CD4-positive, CD25-positive, alpha-beta regulatory T cell (primary cell): ENCODE measurements around the gene TEC. TPM values are rescaled to one million over a fixed set of nuclear protein-coding genes. Genes with fewer than 3 reads are reported as not detected.
"Not testable (repeated sequence)": the region's sequence is repeated elsewhere in the genome, so short reads cannot be mapped to it uniquely, and the experiment has no call there.

ENCODE experiments used
- ATAC-seq, 2 donors: fragments of 150-1000 bp; cut with Tn5 transposase; one replicate each; pipeline ENCODE4 v1.10.0; 2021; ENCODE audit warnings: low read depth in 2 of 2, moderate number of reproducible peaks in 2 of 2, moderate library complexity in 1 of 2
- DNase-seq, 3 donors: peaks; one replicate each; pipeline versions ENCODE4 v3.0.0 to v3.0.0-alpha.2; 2012 to 2022; ENCODE audit warnings: mixed read lengths in 1 of 3
- H3K27ac ChIP-seq: one replicate; pipeline ENCODE4 v1.7.0; 2013; ENCODE audit warnings: mild to moderate bottlenecking, low read length; ENCODE audit not compliant: insufficient read depth, poor library complexity, severe bottlenecking
- H3K27me3 ChIP-seq: one replicate; pipeline ENCODE4 v1.7.0; 2013; ENCODE audit warnings: low read length; ENCODE audit not compliant: control insufficient read depth, insufficient read depth
- H3K36me3 ChIP-seq: one replicate; pipeline ENCODE4 v1.7.0; 2013; ENCODE audit warnings: mild to moderate bottlenecking, low read length, moderate library complexity; ENCODE audit not compliant: control insufficient read depth, insufficient read depth
- H3K4me1 ChIP-seq: 2 replicates; pipeline ENCODE4 v1.7.0; 2013; ENCODE audit warnings: mild to moderate bottlenecking, low read length; ENCODE audit not compliant: insufficient read depth, control insufficient read depth, poor library complexity, severe bottlenecking
- H3K4me3 ChIP-seq: one replicate; pipeline ENCODE4 v1.7.0; 2013; ENCODE audit warnings: low read depth, mild to moderate bottlenecking, low read length, moderate library complexity
- H3K9me3 ChIP-seq, 2 experiments: 1 replicate in 1 of 2; 2 replicates in 1 of 2; pipeline ENCODE4 v1.7.0; 2013; ENCODE audit warnings: low read length in 2 of 2, mild to moderate bottlenecking in 1 of 2, moderate library complexity in 1 of 2; ENCODE audit not compliant: control insufficient read depth in 2 of 2
- H3K27ac Mint-ChIP-seq, 3 donors: one replicate each; pipeline ENCODE4 v1.8.0; 2020 to 2022; ENCODE audit warnings: mild to moderate bottlenecking in 3 of 3, mixed read lengths in 3 of 3, moderate library complexity in 2 of 3
- H3K27me3 Mint-ChIP-seq: one replicate; pipeline ENCODE4 v1.8.0; 2022; ENCODE audit warnings: mild to moderate bottlenecking, mixed read lengths
- H3K36me3 Mint-ChIP-seq: one replicate; pipeline ENCODE4 v1.8.0; 2020; ENCODE audit warnings: mixed read lengths
- H3K4me1 Mint-ChIP-seq, 4 donors: one replicate each; pipeline ENCODE4 v1.8.0; 2020 to 2022; ENCODE audit warnings: mixed read lengths in 4 of 4, mild to moderate bottlenecking in 1 of 4
- H3K4me3 Mint-ChIP-seq, 4 donors: one replicate each; pipeline ENCODE4 v1.8.0; 2020 to 2022; ENCODE audit warnings: mild to moderate bottlenecking in 4 of 4, mixed read lengths in 4 of 4, moderate library complexity in 3 of 4
- H3K9me3 Mint-ChIP-seq, 7 donors: one replicate each; pipeline ENCODE4 v1.8.0; 2020 to 2022; ENCODE audit warnings: mixed read lengths in 7 of 7, mild to moderate bottlenecking in 3 of 7, moderate library complexity in 2 of 7
- polyA plus RNA-seq, 4 donors: library from polyadenylated mRNA; unstranded; fragments of 300-500 nt; fragmentation: Illumina TruSeq; gene quantifications; one replicate each; pipeline ENCODE4 v1.2.3, GENCODE V29; 2021
- total RNA-seq: library from RNA; stranded (reverse); gene quantifications from one replicate; pipeline ENCODE4 v1.2.3, GENCODE V29; 2022

Gene TEC
- total and polyA plus RNA-seq, 5 donors from 2014 or later, result 0.17 to 3.0 (median 1.2) TPM

GRCh38 chr4:48224606-48225005 is 45.0 kb downstream of the TEC start:
- Histone ChIP-seq H3K9me3 (no peaks in the 10 kb centered on the region), H3K27ac (no peak overlapping the region), H3K27me3 (no peaks in the 10 kb centered on the region), H3K36me3 (no peaks in the 10 kb centered on the region), H3K4me3 (no peak overlapping the region), H3K4me1 (no peaks in the 10 kb centered on the region)
- Mint-ChIP-seq H3K27me3 (no peaks in the 10 kb centered on the region), H3K27ac (peak overlapping the region in 1 of 3 donors; percentile 21), H3K4me1 (peaks cover 0 to 2% (median under 1%) of the 10 kb centered on the region in 4 donors), H3K36me3 (peaks cover 8% of the 10 kb centered on the region), H3K9me3 (peaks cover 0 to under 1% (median 0%) of the 10 kb centered on the region in 7 donors), H3K4me3 (no peak overlapping the region)
- ATAC-seq (no peak), DNase-seq (no peak)

DNA sequence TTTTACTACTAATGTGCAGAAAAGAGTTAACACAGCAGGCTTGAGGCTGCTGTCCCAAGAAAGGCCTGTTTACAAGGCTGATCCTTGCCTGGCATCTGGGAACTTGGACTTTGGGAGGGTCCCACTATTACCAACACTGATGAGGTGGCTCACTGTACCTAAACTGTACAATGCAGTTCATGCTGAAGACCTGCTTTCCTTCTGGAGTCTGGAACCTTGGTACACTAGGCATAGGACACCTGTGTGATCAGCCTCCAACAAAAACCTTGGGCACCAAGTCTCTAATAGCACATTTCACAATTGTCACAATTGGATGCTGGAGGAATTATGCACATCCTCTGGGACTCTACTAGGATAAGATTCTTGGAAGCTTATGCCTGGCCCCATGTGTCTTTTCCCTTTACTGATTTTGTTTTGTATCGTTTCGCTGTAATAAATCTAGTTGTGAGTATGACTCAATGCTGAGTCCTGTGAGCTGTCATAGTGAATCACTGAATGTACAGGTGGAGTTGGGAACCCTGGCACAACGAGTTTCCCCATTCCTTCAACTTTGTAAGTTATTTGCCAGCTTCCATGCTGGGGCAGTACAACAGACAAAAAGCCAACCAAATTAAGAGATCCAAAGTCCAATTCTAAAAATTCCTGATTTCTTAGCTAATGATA is 45.9 kb downstream of the TEC start:
- no peaks in the 10 kb centered on the region for H3K36me3 ChIP-seq
- H3K4me1 ChIP-seq, result no peaks in the 10 kb centered on the region
- Mint-ChIP-seq H3K9me3 (peaks cover 0 to 2% (median 0%) of the 10 kb centered on the region in 7 donors), H3K27ac (no peak overlapping the region), H3K36me3 (peaks cover 8% of the 10 kb centered on the region), H3K27me3 (no peaks in the 10 kb centered on the region), H3K4me3 (no peak overlapping the region), H3K4me1 (peaks cover 0 to 2% (median under 1%) of the 10 kb centered on the region in 4 donors)
- H3K27ac ChIP-seq, result no peak overlapping the region
- DNase-seq, result no peak
- no peaks in the 10 kb centered on the region for H3K27me3 ChIP-seq
- H3K4me3 ChIP-seq, result no peak overlapping the region
- no peak for ATAC-seq
- no peaks in the 10 kb centered on the region for H3K9me3 ChIP-seq

- DNase-seq, result no peak
- no peaks in the 10 kb centered on the region for H3K36me3 ChIP-seq
- peaks cover 0 to 3% (median 0%) of the 10 kb centered on the region in 7 donors for H3K9me3 Mint-ChIP-seq
- no peaks in the 10 kb centered on the region for H3K27me3 ChIP-seq
- peaks cover 0 to 2% (median under 1%) of the 10 kb centered on the region in 4 donors for H3K4me1 Mint-ChIP-seq
- no peak overlapping the region for H3K4me3 ChIP-seq
- no peaks in the 10 kb centered on the region for H3K4me1 ChIP-seq
- peaks cover 11% of the 10 kb centered on the region for H3K36me3 Mint-ChIP-seq
- no peak overlapping the region for H3K4me3 Mint-ChIP-seq
- no peaks in the 10 kb centered on the region for H3K27me3 Mint-ChIP-seq
- H3K27ac Mint-ChIP-seq, result no peak overlapping the region
- H3K9me3 ChIP-seq, result no peaks in the 10 kb centered on the region
- ATAC-seq, result no peak
- H3K27ac ChIP-seq, result no peak overlapping the region
Observed at GRCh38 chr4:48222491-48222890, 47.1 kb downstream of the TEC start.

GRCh38 chr4:48219430-48219829 is 50.2 kb downstream of the TEC start:
- not testable (repeated sequence) for H3K4me1 Mint-ChIP-seq, H3K27me3 ChIP-seq, H3K27ac ChIP-seq, H3K36me3 Mint-ChIP-seq, H3K9me3 ChIP-seq, H3K4me3 Mint-ChIP-seq, H3K36me3 ChIP-seq, H3K4me1 ChIP-seq, H3K27ac Mint-ChIP-seq, H3K4me3 ChIP-seq, H3K27me3 Mint-ChIP-seq, H3K9me3 Mint-ChIP-seq, ATAC-seq
- DNase-seq, result peak in 1 of 3 donors; percentile 7

DNA sequence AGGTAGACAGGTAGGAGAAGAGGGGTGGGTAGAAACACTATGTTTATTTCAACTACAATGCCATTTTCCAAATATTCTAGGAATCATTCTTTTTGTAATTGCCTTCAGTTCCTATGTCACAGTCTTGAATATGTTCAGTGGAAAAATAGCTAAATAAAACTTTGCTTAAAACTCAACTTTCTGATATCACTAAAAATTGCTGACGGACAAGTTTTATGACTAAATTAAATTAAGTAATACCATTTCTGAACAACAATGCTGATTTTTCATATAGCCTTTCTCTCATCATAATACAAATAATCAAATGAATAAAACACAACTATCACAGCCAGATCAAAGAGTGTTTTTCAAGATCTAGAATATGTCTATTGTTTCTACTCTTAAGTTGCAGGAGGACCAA is 53.1 kb downstream of the TEC start:
- H3K9me3 ChIP-seq, result no peaks in the 10 kb centered on the region
- H3K27me3 Mint-ChIP-seq, result no peaks in the 10 kb centered on the region
- no peak overlapping the region for H3K4me3 Mint-ChIP-seq
- H3K27ac ChIP-seq, result no peak overlapping the region
- DNase-seq (no peak), ATAC-seq (no peak)
- H3K4me1 Mint-ChIP-seq, result peaks cover 0 to 1% (median 0%) of the 10 kb centered on the region in 4 donors
- H3K36me3 Mint-ChIP-seq, result peaks cover 5% of the 10 kb centered on the region
- no peaks in the 10 kb centered on the region for H3K36me3 ChIP-seq
- H3K4me1 ChIP-seq, result no peaks in the 10 kb centered on the region
- no peaks in the 10 kb centered on the region for H3K27me3 ChIP-seq
- no peak overlapping the region for H3K27ac Mint-ChIP-seq
- peaks cover 0 to 3% (median 0%) of the 10 kb centered on the region in 7 donors for H3K9me3 Mint-ChIP-seq
- no peak overlapping the region for H3K4me3 ChIP-seq

- Histone ChIP-seq H3K9me3 (no peaks in the 10 kb centered on the region), H3K27ac (no peak overlapping the region), H3K27me3 (no peaks in the 10 kb centered on the region), H3K36me3 (no peaks in the 10 kb centered on the region), H3K4me3 (no peak overlapping the region), H3K4me1 (no peaks in the 10 kb centered on the region)
- H3K4me3 Mint-ChIP-seq, result no peak overlapping the region
- peaks cover 0 to 3% (median 0%) of the 10 kb centered on the region in 7 donors for H3K9me3 Mint-ChIP-seq
- H3K4me1 Mint-ChIP-seq, result peaks cover 0 to 1% (median 0%) of the 10 kb centered on the region in 4 donors
- ATAC-seq (no peak), DNase-seq (no peak)
- H3K27ac Mint-ChIP-seq, result no peak overlapping the region
- H3K27me3 Mint-ChIP-seq, result no peaks in the 10 kb centered on the region
- H3K36me3 Mint-ChIP-seq, result peaks cover 5% of the 10 kb centered on the region
Observed at GRCh38 chr4:48215977-48216376, 53.7 kb downstream of the TEC start.

- Mint-ChIP-seq H3K36me3 (no peaks in the 10 kb centered on the region), H3K27me3 (peaks cover 6% of the 10 kb centered on the region), H3K4me1 (peaks cover 0 to 4% (median 0%) of the 10 kb centered on the region in 4 donors), H3K27ac (no peak overlapping the region), H3K9me3 (peaks cover 0 to 2% (median 0%) of the 10 kb centered on the region in 7 donors), H3K4me3 (no peak overlapping the region)
- H3K4me3 ChIP-seq, result no peak overlapping the region
- no peak overlapping the region for H3K27ac ChIP-seq
- ATAC-seq, result peak in 1 of 2 donors; percentile 37
- H3K9me3 ChIP-seq, result no peaks in the 10 kb centered on the region
- H3K36me3 ChIP-seq, result no peaks in the 10 kb centered on the region
- no peaks in the 10 kb centered on the region for H3K4me1 ChIP-seq
- DNase-seq, result no peak
- no peaks in the 10 kb centered on the region for H3K27me3 ChIP-seq
Observed at GRCh38 chr4:48212165-48212564, 57.5 kb downstream of the TEC start.

DNA sequence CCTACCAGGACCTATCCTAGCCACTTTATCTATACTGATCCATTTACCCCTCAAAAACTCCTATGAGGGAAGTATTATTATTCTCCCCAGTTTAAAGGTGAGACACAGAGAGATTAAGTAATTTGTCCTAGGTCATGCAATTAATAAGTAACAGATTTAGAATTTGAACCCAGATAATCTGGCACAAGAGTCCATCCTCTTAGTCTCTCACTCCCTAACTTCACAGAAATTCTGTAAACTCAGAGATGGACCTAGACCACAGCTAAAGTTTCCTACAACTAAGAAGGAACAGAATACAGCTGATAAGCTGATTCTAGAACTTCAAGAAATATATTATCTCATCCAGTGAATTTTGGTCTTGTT is 58.7 kb downstream of the TEC start:
- Histone ChIP-seq H3K36me3 (no peaks in the 10 kb centered on the region), H3K4me1 (no peaks in the 10 kb centered on the region), H3K4me3 (no peak overlapping the region), H3K27ac (no peak overlapping the region), H3K9me3 (no peaks in the 10 kb centered on the region), H3K27me3 (no peaks in the 10 kb centered on the region)
- Mint-ChIP-seq H3K27me3 (peaks cover 9% of the 10 kb centered on the region), H3K9me3 (peaks cover 0 to 2% (median 0%) of the 10 kb centered on the region in 7 donors), H3K4me1 (peaks cover 0 to 4% (median 0%) of the 10 kb centered on the region in 4 donors), H3K27ac (no peak overlapping the region), H3K36me3 (no peaks in the 10 kb centered on the region), H3K4me3 (no peak overlapping the region)
- DNase-seq (no peak), ATAC-seq (no peak)
